ENCODE measurements around the gene ADAMTSL1.

The ADAMTSL1 gene

GRCh38 chr9:18474783-18475182 is 830 bp downstream of the ADAMTSL1 start:
- Histone ChIP-seq H2AFZ (ENCODE audit: low read length) (no peak overlapping the region), H3K4me3 (ENCODE audit: low read length, poor library complexity, severe bottlenecking) (no peak overlapping the region), H3K9me3 (ENCODE audit: insufficient read depth, low read depth, low read length) (no peaks in the 10 kb centered on the region), H4K20me1 (ENCODE audit: insufficient read depth, low read length, poor library complexity, severe bottlenecking) (no peaks in the 10 kb centered on the region), H3K36me3 (ENCODE audit: insufficient read depth, low read length) (no peaks in the 10 kb centered on the region), H3K79me2 (ENCODE audit: insufficient read depth, low read length) (no peaks in the 10 kb centered on the region), H3K27me3 (ENCODE audit: insufficient read depth, low read length, poor library complexity, severe bottlenecking) (no peaks in the 10 kb centered on the region), H3K9ac (ENCODE audit: low read depth, low read length, poor library complexity, severe bottlenecking) (no peak overlapping the region), H3K4me1 (ENCODE audit: insufficient read depth, low read length, poor library complexity, severe bottlenecking) (no peaks in the 10 kb centered on the region), H3F3A (ENCODE audit: low read depth) (no peaks in the 10 kb centered on the region), H3K4me2 (ENCODE audit: low read depth, low read length, poor library complexity, severe bottlenecking) (no peak overlapping the region), H3K9me2 (replicated peaks; ENCODE audit: low read depth, low read length) (no peaks in the 10 kb centered on the region)
- TF ChIP-seq EZH2phosphoT487 (IDR thresholded peaks at IDR 0.05; ENCODE audit: borderline replicate concordance) (no peak), CTCF (conservative IDR thresholded peaks at IDR 0.05; ENCODE audit: low read length) (no peak)

GRCh38 chr9:18477121-18477660 is 3.2 kb downstream of the ADAMTSL1 start:
- Histone ChIP-seq H3K4me3 (ENCODE audit: low read length, poor library complexity, severe bottlenecking) (no peak overlapping the region), H3K27me3 (ENCODE audit: insufficient read depth, low read length, poor library complexity, severe bottlenecking) (no peaks in the 10 kb centered on the region), H4K20me1 (ENCODE audit: insufficient read depth, low read length, poor library complexity, severe bottlenecking) (no peaks in the 10 kb centered on the region), H3K4me2 (ENCODE audit: low read depth, low read length, poor library complexity, severe bottlenecking) (no peak overlapping the region), H2AFZ (ENCODE audit: low read length) (no peak overlapping the region), H3K79me2 (ENCODE audit: insufficient read depth, low read length) (no peaks in the 10 kb centered on the region), H3K9me2 (replicated peaks; ENCODE audit: low read depth, low read length) (no peaks in the 10 kb centered on the region), H3K4me1 (ENCODE audit: insufficient read depth, low read length, poor library complexity, severe bottlenecking) (no peaks in the 10 kb centered on the region), H3K36me3 (ENCODE audit: insufficient read depth, low read length) (no peaks in the 10 kb centered on the region), H3F3A (ENCODE audit: low read depth) (no peaks in the 10 kb centered on the region), H3K9me3 (ENCODE audit: insufficient read depth, low read depth, low read length) (no peaks in the 10 kb centered on the region), H3K9ac (ENCODE audit: low read depth, low read length, poor library complexity, severe bottlenecking) (no peak overlapping the region)
- TF ChIP-seq EZH2phosphoT487 (IDR thresholded peaks at IDR 0.05; ENCODE audit: borderline replicate concordance) (no peak), CTCF (conservative IDR thresholded peaks at IDR 0.05; ENCODE audit: low read length) (no peak)

GRCh38 chr9:18477719-18478118 is 3.8 kb downstream of the ADAMTSL1 start:
- H3K36me3 ChIP-seq (ENCODE audit: insufficient read depth, low read length) = no peaks in the 10 kb centered on the region
- no peaks in the 10 kb centered on the region for H3K4me1 ChIP-seq (ENCODE audit: insufficient read depth, low read length, poor library complexity, severe bottlenecking)
- H3K4me2 ChIP-seq (ENCODE audit: low read depth, low read length, poor library complexity, severe bottlenecking) = no peak overlapping the region
- no peaks in the 10 kb centered on the region for H3K9me3 ChIP-seq (ENCODE audit: insufficient read depth, low read depth, low read length)
- H4K20me1 ChIP-seq (ENCODE audit: insufficient read depth, low read length, poor library complexity, severe bottlenecking) = no peaks in the 10 kb centered on the region
- no peaks in the 10 kb centered on the region for H3K79me2 ChIP-seq (ENCODE audit: insufficient read depth, low read length)
- H3K9me2 ChIP-seq (replicated peaks; ENCODE audit: low read depth, low read length) = no peaks in the 10 kb centered on the region
- no peaks in the 10 kb centered on the region for H3F3A ChIP-seq (ENCODE audit: low read depth)
- no peak overlapping the region for H3K9ac ChIP-seq (ENCODE audit: low read depth, low read length, poor library complexity, severe bottlenecking)
- no peak overlapping the region for H2AFZ ChIP-seq (ENCODE audit: low read length)
- H3K4me3 ChIP-seq (ENCODE audit: low read length, poor library complexity, severe bottlenecking) = no peak overlapping the region
- TF ChIP-seq CTCF (conservative IDR thresholded peaks at IDR 0.05; ENCODE audit: low read length) (no peak), EZH2phosphoT487 (IDR thresholded peaks at IDR 0.05; ENCODE audit: borderline replicate concordance) (no peak)
- H3K27me3 ChIP-seq (ENCODE audit: insufficient read depth, low read length, poor library complexity, severe bottlenecking) = no peaks in the 10 kb centered on the region
